Activated CD4-positive, alpha-beta memory T cell treated with anti-CD3 and anti-CD28 coated beads for 36 hours (primary cell): ENCODE data around the gene KCNMB2. TPM values are rescaled to one million over a fixed set of nuclear protein-coding genes. Genes with fewer than 3 reads are reported as not detected.
"Not testable (repeated sequence)": the region's sequence is repeated elsewhere in the genome, so short reads cannot be mapped to it uniquely, and the experiment has no call there.

Experiments used
- CTCF ChIA-PET: fragments of 350-600 bp; sonication (Branson Sonifier 250); formaldehyde crosslinking; loops from one replicate; lab custom pipeline; 2021; ENCODE audit warnings: antibody characterized with exemption, inconsistent platforms; lab: Charles Lee
- POLR2A ChIA-PET: fragments of 350-600 bp; sonication (Branson Sonifier 250); formaldehyde crosslinking; loops from one replicate; lab custom pipeline; 2021; ENCODE audit warnings: antibody characterized with exemption; lab: Charles Lee
- DNase-seq: peaks from one replicate; pipeline ENCODE4 v3.0.0-alpha.2; 2020
- H3K27ac Mint-ChIP-seq: one replicate; pipeline ENCODE4 v1.8.0; 2021; ENCODE audit warnings: mixed read lengths
- H3K27me3 Mint-ChIP-seq: one replicate; pipeline ENCODE4 v1.8.0; 2021; ENCODE audit warnings: mixed read lengths
- H3K36me3 Mint-ChIP-seq: one replicate; pipeline ENCODE4 v1.8.0; 2021; ENCODE audit warnings: mixed read lengths
- H3K4me1 Mint-ChIP-seq: one replicate; pipeline ENCODE4 v1.8.0; 2021; ENCODE audit warnings: low read depth, mixed read lengths
- H3K4me3 Mint-ChIP-seq: one replicate; pipeline ENCODE4 v1.8.0; 2021; ENCODE audit warnings: mild to moderate bottlenecking, mixed read lengths
- H3K9me3 Mint-ChIP-seq: one replicate; pipeline ENCODE4 v1.8.0; 2021; ENCODE audit warnings: mixed read lengths
- intact Hi-C: fragments of 100-400 bp; cut with micrococcal nuclease; formaldehyde crosslinking; loops from one replicate; pipeline ENCODE4 v1.15.1; 2023
- total RNA-seq, 2 experiments: library from RNA; stranded (reverse); gene quantifications; one replicate each; pipeline ENCODE4 v1.2.3, GENCODE V29; 2021

The KCNMB2 gene
- total RNA-seq, 2 experiments from 2014 or later, result not detected

DNA sequence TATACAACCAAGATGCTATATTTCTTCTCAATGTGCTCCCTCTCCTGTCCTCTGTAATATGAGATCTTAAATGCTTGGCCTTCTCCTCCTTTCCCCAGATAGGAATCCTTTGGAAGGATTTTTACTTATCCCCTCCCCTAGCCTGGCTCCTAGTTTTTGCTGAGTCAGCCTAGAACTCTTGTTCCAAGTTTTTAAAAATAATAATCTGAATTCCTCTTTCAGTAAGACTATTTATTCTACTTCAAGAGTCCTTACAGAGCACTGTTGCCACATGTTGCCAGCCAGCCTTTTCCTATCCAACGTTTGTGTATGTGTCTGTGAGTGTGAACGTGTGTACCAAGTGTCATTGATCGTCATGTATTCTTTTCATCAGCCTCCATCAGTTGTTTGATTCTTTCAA, 11.0 kb upstream of the KCNMB2 start:
- Mint-ChIP-seq H3K4me1 (no peaks in the 10 kb centered on the region), H3K27me3 (peaks cover 7% of the 10 kb centered on the region), H3K9me3 (no peaks in the 10 kb centered on the region), H3K27ac (no peak overlapping the region), H3K36me3 (no peaks in the 10 kb centered on the region), H3K4me3 (no peak overlapping the region)
- DNase-seq, result no peak
- CTCF ChIA-PET, result no interaction called here
- POLR2A ChIA-PET, result no interaction called here
- intact Hi-C loops, result no loop called here

DNA sequence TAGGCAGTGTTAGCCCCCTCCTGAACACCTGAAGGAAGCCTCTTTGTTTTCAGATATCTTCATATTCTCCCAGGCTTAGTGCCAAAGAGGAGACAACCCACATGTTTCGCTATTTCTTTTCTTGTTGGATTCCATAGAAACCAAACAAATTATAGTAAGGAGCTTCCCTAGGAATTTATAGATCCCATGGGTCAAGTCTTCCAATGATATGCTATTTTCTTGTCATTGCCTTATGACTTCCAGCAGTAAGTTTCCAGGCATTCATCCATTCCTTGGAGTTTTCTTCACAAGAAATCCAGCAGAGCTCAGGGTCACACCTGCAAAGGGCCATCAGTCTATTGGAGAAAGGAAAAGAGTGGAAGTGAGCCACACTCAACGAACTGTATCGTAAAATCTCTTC, 9.9 kb upstream of the KCNMB2 start:
- no peak for DNase-seq
- POLR2A ChIA-PET, result no interaction called here
- H3K4me3 Mint-ChIP-seq, result no peak overlapping the region
- H3K27me3 Mint-ChIP-seq, result peaks cover 10% of the 10 kb centered on the region
- CTCF ChIA-PET, result no interaction called here
- H3K27ac Mint-ChIP-seq, result no peak overlapping the region
- no peaks in the 10 kb centered on the region for H3K36me3 Mint-ChIP-seq
- H3K9me3 Mint-ChIP-seq, result peaks cover 6% of the 10 kb centered on the region
- intact Hi-C loops, result no loop called here
- no peaks in the 10 kb centered on the region for H3K4me1 Mint-ChIP-seq

DNA sequence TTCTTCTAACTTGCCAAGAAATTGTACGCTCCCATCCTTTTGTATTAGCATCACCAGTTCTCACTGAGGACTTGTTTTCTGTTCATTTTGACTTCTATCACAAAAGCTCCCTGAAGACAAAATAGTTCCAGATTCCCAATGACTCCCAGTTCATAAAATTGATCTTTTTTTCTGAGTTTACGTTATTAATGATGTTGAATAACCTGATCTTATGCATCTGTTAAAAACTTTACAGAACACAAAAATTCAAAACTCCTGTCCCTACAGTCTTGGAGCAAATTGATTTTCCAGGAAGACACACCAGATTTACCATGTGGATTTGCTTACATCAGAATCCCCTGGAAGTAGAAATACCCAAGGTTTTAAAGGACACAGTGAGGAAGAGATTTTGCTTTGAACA, 8.3 kb upstream of the KCNMB2 start:
- Mint-ChIP-seq H3K4me3 (no peak overlapping the region), H3K36me3 (no peaks in the 10 kb centered on the region), H3K9me3 (peaks cover 9% of the 10 kb centered on the region), H3K27ac (no peak overlapping the region), H3K27me3 (peaks cover 12% of the 10 kb centered on the region), H3K4me1 (no peaks in the 10 kb centered on the region)
- ChIA-PET POLR2A (no interaction called here), CTCF (no interaction called here)
- intact Hi-C loops, result no loop called here
- no peak for DNase-seq

DNA sequence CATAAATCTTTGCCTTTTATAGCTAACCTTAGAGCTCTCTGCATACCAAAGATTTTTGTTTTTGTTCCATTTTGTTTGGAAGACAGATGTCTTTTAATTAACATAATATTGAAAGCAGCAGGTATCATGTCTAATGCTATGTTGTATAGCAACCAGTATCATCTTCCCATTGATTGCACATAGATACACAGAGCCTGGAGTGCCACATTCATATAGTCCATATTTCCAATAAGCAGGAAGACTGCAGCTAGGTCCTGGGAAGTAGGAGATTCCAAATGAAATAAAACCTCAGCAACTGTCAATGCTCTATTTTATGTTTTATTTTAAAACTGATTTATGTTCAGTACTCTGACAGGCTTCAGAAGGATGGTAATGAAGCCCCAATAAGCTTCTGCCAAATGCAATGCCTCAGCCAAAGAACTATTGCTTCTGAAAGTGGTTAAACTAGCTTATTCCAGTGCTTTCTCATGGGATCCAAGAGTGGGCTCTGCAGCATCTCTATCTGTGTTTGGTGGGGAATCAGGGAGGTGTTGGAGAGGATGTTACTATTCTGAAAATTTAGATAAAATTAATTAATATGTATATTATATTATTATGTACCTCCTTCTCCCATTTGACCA, 6.5 kb upstream of the KCNMB2 start:
- Mint-ChIP-seq H3K27ac (no peak overlapping the region), H3K4me1 (no peaks in the 10 kb centered on the region), H3K36me3 (no peaks in the 10 kb centered on the region), H3K27me3 (peaks cover 20% of the 10 kb centered on the region), H3K9me3 (peaks cover 9% of the 10 kb centered on the region), H3K4me3 (no peak overlapping the region)
- CTCF ChIA-PET, result no interaction called here
- DNase-seq, result no peak
- intact Hi-C loops, result no loop called here
- POLR2A ChIA-PET, result no interaction called here

DNA sequence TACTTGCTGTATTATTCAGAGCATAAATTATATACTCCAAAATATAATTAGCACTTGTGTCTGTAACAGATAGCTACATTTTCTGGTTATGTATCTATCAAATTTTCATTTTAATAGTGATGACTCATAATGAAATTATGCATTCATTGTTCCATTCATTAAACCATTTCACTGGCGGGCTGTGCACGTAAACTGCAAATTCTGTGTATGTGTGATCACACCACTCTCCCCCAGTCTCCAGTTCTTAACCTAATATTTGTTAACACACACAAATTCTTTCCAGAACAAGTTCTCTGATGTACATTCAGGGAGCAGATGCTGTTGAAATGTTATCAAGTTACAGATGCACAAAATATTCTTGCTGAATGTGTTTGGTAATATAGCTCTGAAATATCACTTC, 3.8 kb upstream of the KCNMB2 start:
- intact Hi-C loops, result no loop called here
- Mint-ChIP-seq H3K9me3 (peaks cover 9% of the 10 kb centered on the region), H3K4me3 (no peak overlapping the region), H3K4me1 (peaks cover 8% of the 10 kb centered on the region), H3K27ac (no peak overlapping the region), H3K27me3 (peaks cover 33% of the 10 kb centered on the region), H3K36me3 (no peaks in the 10 kb centered on the region)
- ChIA-PET POLR2A (no interaction called here), CTCF (no interaction called here)
- no peak for DNase-seq

DNA sequence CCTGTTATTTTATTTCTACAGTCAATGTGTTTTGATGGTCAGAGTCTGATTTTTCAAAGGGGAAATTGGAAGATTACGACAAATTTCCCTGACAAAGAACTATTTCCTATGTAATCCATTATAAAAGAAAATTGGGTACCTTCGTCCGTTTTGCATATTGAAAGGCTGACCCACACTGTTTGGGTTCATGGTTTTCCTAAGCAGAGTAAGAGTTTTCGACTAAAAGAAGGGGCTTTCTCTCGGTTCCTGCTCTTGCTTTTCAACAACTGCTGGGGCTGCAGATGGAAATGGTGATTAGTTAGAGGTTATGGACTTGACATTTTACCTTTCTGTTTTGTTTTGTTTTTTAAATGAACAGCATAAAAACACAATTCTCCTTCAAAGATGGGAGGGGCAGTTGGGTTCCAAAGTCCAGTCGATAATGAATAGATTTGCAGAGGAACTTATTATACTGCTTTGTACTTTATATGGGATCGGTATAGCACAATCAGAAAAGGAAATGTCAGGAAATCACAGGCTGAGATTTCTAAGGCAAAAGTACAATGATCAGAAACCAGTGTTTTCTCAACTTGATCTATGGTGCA, 978 bp downstream of the KCNMB2 start:
- no peaks in the 10 kb centered on the region for H3K36me3 Mint-ChIP-seq
- DNase-seq, result no peak
- no peaks in the 10 kb centered on the region for H3K9me3 Mint-ChIP-seq
- POLR2A ChIA-PET, result no interaction called here
- intact Hi-C loops, result no loop called here
- CTCF ChIA-PET, result no interaction called here
- no peak overlapping the region for H3K4me3 Mint-ChIP-seq
- H3K4me1 Mint-ChIP-seq, result peaks cover 8% of the 10 kb centered on the region
- H3K27ac Mint-ChIP-seq, result no peak overlapping the region
- H3K27me3 Mint-ChIP-seq, result peaks cover 38% of the 10 kb centered on the region

DNA sequence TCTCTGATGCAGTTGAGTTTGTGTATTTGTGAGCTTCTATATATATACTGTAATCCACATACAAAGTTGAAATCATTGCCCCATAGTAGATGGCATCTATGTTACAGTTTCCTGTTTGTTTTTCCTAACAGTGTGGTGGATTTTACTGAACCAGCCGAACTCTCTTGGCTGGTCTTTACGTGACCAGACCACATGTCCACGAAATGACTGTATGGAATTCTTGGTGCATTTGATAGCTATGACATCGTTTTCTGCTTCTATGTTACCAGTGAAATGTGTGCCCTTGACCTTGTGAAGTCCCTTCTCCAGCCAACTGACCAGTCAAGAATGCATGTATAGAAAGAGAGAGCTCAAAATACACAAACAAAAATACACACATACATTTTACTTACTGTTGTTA, 1.8 kb downstream of the KCNMB2 start:
- Mint-ChIP-seq H3K27me3 (peaks cover 38% of the 10 kb centered on the region), H3K9me3 (no peaks in the 10 kb centered on the region), H3K36me3 (no peaks in the 10 kb centered on the region), H3K27ac (no peak overlapping the region), H3K4me3 (no peak overlapping the region), H3K4me1 (peaks cover 8% of the 10 kb centered on the region)
- POLR2A ChIA-PET, result no interaction called here
- CTCF ChIA-PET, result no interaction called here
- intact Hi-C loops, result no loop called here
- no peak for DNase-seq

DNA sequence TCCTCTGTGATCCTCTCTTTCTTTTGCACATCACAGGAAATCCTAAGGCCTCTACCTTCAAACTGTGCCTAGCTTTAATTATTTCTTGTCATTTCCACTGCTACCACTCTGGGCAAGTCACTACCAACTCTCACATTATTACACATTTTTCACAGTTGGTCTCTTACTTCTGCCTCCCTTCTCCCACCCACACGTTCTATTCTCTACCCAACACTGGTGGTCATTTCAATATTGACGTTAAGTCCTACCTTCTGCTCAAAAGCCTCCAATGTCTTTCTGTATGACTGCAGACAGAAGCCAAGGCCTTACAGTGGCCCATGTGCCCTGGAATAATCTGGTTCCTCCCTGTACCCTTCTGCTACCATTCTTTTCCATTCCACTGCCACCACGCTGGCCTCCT, 3.9 kb downstream of the KCNMB2 start:
- DNase-seq, result no peak
- intact Hi-C loops, result no loop called here
- peaks cover 8% of the 10 kb centered on the region for H3K4me1 Mint-ChIP-seq
- no peak overlapping the region for H3K4me3 Mint-ChIP-seq
- no peaks in the 10 kb centered on the region for H3K9me3 Mint-ChIP-seq
- no peak overlapping the region for H3K27ac Mint-ChIP-seq
- CTCF ChIA-PET, result no interaction called here
- POLR2A ChIA-PET, result no interaction called here
- H3K27me3 Mint-ChIP-seq, result peaks cover 37% of the 10 kb centered on the region
- H3K36me3 Mint-ChIP-seq, result no peaks in the 10 kb centered on the region

DNA sequence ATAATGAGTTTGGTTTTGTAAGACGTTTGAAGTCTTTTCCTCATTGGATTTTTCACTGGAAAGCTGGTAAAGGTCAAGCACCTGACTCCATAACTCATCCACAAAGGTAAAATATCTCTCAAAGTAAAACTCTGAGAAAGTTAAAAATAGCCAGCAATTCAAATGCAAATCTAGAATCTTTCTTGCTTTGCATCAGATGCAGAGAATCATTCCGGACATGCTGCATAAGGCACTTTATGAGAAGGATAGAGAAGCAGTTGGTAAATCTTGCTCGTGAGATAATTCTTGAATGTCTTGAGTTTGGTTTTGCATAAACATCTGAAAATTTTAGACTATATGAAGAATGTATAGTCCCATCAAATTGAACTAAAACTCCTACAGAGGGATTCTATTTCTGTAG, 9.1 kb downstream of the KCNMB2 start:
- no peak for DNase-seq

DNA sequence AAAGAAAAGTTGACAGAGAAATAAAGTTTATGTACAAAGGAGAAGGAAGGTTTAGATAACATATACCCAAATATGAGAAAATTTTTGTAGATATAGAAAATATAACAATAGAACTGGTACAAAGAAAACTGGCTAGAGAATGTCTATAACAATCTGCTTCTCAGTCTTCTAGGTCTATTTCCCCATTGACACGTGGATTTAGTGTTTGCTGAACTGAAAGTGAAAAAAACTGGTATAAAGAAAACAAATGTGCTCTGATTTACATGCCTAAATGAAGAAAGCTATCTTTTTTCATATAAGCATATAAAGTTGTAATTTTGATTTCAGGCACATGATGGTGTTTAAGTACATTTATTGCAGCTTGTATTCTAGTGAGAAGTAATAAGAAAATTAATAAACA, 9.8 kb downstream of the KCNMB2 start:
- no peaks in the 10 kb centered on the region for H3K4me1 Mint-ChIP-seq
- H3K27ac Mint-ChIP-seq, result no peak overlapping the region
- CTCF ChIA-PET, result no interaction called here
- H3K9me3 Mint-ChIP-seq, result no peaks in the 10 kb centered on the region
- peaks cover 6% of the 10 kb centered on the region for H3K27me3 Mint-ChIP-seq
- no peak for DNase-seq
- H3K36me3 Mint-ChIP-seq, result no peaks in the 10 kb centered on the region
- POLR2A ChIA-PET, result no interaction called here
- H3K4me3 Mint-ChIP-seq, result no peak overlapping the region
- intact Hi-C loops, result no loop called here

More for the DNA sequence above, 9.1 kb downstream of the KCNMB2 start:
- Mint-ChIP-seq H3K4me3 (no peak overlapping the region), H3K4me1 (no peaks in the 10 kb centered on the region), H3K9me3 (no peaks in the 10 kb centered on the region), H3K27me3 (peaks cover 6% of the 10 kb centered on the region), H3K27ac (no peak overlapping the region), H3K36me3 (no peaks in the 10 kb centered on the region)
- ChIA-PET CTCF (no interaction called here), POLR2A (no interaction called here)
- intact Hi-C loops, result no loop called here

DNA sequence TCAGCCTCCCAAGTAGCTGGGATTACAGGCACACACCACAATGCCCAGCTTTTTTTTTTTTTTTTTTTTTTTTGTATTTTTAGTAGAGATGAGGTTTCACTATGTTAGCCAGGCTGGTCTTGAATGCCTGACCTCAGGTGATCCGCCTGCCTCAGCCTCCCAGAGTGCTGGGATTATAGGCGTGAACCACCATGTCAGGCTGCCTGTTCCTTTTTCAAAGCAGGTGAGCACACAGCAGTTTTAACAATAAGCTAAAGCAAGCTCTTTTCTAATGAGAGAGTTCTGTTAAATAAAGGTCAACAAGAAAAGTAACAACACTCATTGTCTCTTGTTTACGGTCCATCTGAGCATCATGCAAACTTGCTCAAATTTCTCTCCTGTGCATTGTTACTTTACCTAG, 13.2 kb downstream of the KCNMB2 start:
- H3K36me3 Mint-ChIP-seq, intact Hi-C loops, H3K9me3 Mint-ChIP-seq, CTCF ChIA-PET, H3K27me3 Mint-ChIP-seq, H3K4me1 Mint-ChIP-seq, POLR2A ChIA-PET, DNase-seq, H3K27ac Mint-ChIP-seq, H3K4me3 Mint-ChIP-seq: not testable (repeated sequence)

DNA sequence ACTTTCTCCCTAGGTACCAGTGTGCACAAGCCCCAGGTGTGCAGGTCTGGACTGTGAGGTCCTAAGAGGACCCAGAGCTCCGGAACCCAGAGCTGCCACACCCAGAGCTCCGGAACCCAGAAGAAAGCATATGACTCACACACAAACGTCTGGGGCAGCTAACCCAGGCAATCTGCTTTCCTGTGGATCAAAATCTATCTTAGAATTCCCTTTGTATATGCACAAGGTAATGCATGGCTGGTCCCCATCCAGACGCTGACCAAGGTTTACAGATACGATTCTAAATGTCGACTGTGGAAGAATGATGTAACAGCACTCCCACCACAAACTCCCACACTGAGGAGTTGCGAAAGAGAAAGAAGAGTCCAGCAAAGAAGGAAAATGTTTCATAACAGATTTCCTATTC, 15.7 kb downstream of the KCNMB2 start:
- no peaks in the 10 kb centered on the region for H3K36me3 Mint-ChIP-seq
- no peaks in the 10 kb centered on the region for H3K9me3 Mint-ChIP-seq
- DNase-seq, result no peak
- ChIA-PET CTCF (no interaction called here), POLR2A (no interaction called here)
- no peaks in the 10 kb centered on the region for H3K27me3 Mint-ChIP-seq
- no peak overlapping the region for H3K27ac Mint-ChIP-seq
- intact Hi-C loops, result no loop called here
- H3K4me3 Mint-ChIP-seq, result no peak overlapping the region
- H3K4me1 Mint-ChIP-seq, result no peaks in the 10 kb centered on the region

DNA sequence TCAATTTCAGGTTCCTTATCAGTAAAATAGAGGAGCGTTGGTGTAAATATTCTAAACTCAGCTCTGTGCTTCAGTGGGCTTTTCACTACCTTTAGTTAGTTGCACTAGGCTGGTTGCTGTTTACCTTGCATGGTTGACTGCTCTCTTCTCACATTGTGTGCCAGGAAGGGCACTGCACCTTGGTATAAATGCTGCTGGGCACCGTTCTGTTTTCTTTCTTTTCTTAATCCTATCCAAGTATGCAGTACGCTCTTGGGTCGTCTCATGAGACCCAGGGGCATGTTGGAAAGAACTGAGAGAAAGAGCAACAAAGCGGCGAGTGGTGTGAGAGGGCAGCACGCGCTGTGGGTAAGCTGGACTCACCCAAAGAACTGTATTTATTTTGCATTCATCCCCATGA, 22.4 kb downstream of the KCNMB2 start:
- Mint-ChIP-seq H3K36me3 (no peaks in the 10 kb centered on the region), H3K9me3 (no peaks in the 10 kb centered on the region), H3K27ac (no peak overlapping the region), H3K4me1 (no peaks in the 10 kb centered on the region), H3K4me3 (no peak overlapping the region), H3K27me3 (peaks cover 3% of the 10 kb centered on the region)
- intact Hi-C loops, result no loop called here
- POLR2A ChIA-PET, result no interaction called here
- CTCF ChIA-PET, result no interaction called here
- DNase-seq, result no peak
